Fibroblast of skin of scalp (primary cell): Measurements from ENCODE around the gene VWA5A. TPM values are rescaled to one million over a fixed set of nuclear protein-coding genes. Genes with fewer than 3 reads are reported as not detected.

Source experiments
- DNase-seq: peaks from one replicate; pipeline ENCODE4 v3.0.0-alpha.2; 2013
- polyA plus RNA-seq, 2 experiments: library from polyadenylated mRNA; unstranded; fragments of 120-200 nt; gene quantifications; one replicate each; pipeline ENCODE4 v1.2.1, GENCODE V29; 2013; ENCODE audit not compliant: insufficient read length in 2 of 2

The VWA5A gene, protein sequence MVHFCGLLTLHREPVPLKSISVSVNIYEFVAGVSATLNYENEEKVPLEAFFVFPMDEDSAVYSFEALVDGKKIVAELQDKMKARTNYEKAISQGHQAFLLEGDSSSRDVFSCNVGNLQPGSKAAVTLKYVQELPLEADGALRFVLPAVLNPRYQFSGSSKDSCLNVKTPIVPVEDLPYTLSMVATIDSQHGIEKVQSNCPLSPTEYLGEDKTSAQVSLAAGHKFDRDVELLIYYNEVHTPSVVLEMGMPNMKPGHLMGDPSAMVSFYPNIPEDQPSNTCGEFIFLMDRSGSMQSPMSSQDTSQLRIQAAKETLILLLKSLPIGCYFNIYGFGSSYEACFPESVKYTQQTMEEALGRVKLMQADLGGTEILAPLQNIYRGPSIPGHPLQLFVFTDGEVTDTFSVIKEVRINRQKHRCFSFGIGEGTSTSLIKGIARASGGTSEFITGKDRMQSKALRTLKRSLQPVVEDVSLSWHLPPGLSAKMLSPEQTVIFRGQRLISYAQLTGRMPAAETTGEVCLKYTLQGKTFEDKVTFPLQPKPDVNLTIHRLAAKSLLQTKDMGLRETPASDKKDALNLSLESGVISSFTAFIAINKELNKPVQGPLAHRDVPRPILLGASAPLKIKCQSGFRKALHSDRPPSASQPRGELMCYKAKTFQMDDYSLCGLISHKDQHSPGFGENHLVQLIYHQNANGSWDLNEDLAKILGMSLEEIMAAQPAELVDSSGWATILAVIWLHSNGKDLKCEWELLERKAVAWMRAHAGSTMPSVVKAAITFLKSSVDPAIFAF
- polyA plus RNA-seq (2013, experiment 1 of 2; ENCODE audit: insufficient read length): 4.3 TPM
- polyA plus RNA-seq (2013, experiment 2 of 2; ENCODE audit: insufficient read length): 7.5 TPM

DNA sequence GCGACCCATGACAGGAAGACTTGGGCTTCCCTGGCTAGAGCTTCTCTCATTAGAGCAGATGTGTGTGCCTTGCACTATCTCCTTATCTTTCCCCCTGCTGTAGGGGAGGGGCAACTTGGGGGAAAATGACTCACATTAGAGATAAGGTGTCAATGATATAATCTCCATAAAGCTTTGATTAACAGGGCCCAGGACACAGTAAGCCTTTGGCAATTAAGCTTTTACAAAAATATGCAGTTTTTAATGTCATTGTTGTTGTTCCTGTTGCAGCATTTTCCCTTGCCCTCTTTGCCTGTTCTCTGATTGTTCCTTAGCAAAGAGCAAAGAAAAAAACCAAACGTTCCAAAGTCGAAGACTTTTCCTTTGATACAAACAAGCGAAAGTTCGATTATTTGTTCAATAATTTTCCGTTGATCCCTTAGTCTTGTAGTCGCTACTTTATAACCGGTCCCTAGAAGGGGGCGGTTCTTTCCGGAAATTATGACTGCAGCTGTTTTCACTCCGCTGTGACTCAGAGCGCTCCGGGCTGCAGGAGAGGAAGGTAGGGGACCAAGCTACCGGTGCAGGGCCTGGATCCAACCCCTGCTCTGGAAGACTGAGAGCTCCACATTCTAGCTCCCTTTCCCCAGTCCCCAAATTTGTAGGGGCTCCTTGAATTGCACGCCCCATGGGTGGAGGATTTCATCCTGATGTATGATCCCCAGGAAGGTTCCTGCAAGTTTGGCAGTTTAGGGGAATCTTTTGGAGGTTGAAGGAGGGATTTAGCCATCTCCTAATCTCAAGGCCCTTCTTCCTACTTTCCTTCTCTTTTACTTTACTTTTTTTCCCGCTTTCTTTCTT lies at the start of gene VWA5A:
Gene VWA5A, plus strand, starts transcription at position 509 of the 840 bp plus-strand sequence. CDS start 2,062 bp downstream, outside the sequence.
- peak; percentile 89 for DNase-seq

- DNase-seq: no peak
These were observed 46.6 kb upstream of the VWA5A start for GRCh38 chr11:124068601-124069110.

DNA sequence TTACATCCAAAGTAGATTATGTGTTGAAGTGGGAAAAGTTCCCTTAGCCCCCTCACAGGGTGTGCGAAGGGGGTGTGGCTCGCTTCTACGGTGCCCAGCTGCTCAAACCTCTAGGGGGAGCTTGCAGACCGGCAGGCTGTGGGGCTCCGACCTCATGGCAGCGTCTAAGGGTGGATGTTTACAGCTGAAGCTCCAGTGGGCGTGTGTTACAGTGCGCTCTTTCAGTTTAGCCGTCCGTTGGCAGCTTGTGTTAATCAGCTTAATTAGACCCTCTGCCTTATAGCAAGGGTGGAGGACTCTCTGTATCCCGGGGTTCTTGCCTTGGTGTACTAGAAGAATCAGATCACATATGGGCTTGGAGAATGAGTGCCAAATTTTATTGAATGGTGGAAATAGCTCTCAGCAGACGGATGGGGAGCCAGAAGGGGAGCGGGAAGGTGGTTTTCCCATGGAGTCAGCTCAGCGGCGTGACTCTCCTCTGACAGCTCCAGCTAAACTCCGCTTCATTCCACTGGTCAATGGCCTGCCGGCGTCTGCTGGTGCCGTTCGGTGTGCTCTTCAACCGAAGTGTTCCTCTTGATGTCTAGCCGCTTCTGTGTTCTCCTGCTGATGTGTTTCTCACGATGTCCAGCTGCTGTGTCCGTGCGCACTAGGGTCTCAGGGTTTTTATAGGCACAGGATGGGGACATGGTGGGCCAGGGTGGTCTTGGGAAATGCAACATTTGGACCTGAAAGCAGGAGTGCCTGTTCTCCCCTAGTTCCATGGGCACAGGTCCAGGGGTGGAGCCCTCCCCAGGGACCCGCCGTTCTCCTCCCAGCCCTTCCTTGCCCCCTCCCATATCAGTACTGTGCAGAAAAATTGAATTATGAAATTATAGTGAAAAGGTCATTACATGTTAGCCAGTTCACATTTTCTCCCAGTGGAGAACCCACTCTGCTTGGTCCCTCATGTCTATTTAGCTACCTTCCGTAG lies 45.5 kb upstream of the VWA5A start:
- DNase-seq: peak; percentile 60

GRCh38 chr11:124070915-124071622 lies 44.2 kb upstream of the VWA5A start:
- peak; percentile 70 for DNase-seq

- DNase-seq: no peak
These were observed 43.7 kb upstream of the VWA5A start for GRCh38 chr11:124071623-124071948.

DNA sequence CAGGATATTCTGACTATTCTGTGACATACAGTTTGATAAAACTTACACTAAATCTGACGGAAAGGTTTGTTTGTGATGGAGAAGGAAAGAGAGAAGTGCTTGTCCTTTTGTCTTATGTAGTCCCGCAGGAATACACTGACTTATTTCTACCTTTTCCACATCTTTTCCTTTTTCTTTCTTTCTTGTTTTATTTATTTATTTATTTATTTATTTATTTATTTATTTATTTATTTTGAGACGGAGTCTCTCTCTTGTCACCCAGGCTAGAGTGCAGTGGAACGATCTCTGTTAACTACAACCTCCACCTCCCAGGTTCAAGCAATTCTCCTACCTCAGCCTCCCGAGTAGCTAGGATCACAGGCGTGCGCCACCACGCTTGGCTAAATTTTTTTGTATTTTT lies 43.1 kb upstream of the VWA5A start:
- no peak for DNase-seq

GRCh38 chr11:124074554-124074953 lies 40.7 kb upstream of the VWA5A start:
- no peak for DNase-seq

GRCh38 chr11:124075492-124075840 lies 39.8 kb upstream of the VWA5A start:
- DNase-seq: no peak

- DNase-seq: peak; percentile 26
These were observed 39.2 kb upstream of the VWA5A start for GRCh38 chr11:124075841-124076651.

DNA sequence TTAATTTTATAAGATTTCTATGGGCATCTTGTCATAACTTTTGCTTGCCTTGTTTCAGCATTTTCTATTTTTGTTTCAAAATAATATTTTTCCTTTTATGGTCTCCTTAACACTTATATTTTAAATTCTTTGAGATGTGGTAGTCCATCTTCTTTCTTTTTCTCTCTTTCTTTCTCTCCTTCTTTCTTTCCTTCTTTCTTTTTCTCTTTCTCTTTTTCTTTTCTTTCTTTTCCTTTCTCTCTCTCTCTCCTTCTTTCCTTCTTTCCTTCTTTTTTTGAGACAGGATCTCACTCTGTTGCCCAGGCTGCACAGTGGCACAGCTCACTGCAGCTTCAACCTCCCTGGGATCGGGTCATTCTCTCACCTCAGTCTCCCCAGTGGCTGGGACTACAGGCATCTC lies 38.0 kb upstream of the VWA5A start:
- DNase-seq: no peak

DNA sequence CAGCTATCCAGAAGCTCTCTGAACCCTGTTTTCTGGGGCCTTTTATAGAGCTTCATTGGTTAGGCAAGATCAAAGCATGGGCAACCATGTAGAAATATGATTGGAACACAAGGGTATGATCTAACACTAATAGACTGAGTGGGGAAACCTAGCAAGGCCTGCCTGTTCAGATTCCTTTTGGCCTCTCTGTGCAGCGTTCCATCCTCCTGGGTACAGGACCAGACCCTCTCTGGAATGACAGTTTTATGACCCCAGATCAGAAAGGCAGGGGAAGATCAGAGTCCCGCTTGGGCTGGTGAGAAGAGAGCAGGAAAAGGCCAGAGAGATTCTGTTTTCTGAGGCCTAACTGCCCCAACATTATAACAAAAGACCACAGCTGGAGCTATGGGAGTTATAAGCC lies 36.7 kb upstream of the VWA5A start:
- DNase-seq: no peak

GRCh38 chr11:124079631-124080326 lies 35.5 kb upstream of the VWA5A start:
- no peak for DNase-seq

GRCh38 chr11:124080327-124081001 lies 34.8 kb upstream of the VWA5A start:
- DNase-seq: no peak

DNA sequence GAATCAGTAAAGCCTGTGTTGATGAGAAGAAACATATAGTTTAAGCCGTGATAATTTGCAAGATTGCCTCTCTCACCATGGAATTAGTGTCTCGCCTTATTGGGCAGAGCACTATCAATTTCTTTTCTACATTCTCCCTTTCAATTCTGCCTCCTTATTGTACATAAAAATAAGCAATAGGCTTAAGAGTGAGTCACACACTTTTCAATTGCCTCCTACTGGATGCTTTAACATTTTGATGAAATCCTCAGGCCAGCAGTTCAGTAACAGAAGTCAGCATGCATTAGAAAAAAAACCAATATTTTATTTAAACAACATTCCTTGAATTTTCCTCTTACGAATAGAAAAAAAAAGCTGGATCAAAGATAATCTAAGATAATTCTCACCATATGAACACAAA lies 33.8 kb upstream of the VWA5A start:
- no peak for DNase-seq

- no peak for DNase-seq
These were observed 32.9 kb upstream of the VWA5A start for GRCh38 chr11:124082371-124082770.

- DNase-seq: no peak
These were observed 29.7 kb upstream of the VWA5A start for GRCh38 chr11:124085583-124085982.

- no peak for DNase-seq
These were observed 29.0 kb upstream of the VWA5A start for GRCh38 chr11:124085997-124086846.

DNA sequence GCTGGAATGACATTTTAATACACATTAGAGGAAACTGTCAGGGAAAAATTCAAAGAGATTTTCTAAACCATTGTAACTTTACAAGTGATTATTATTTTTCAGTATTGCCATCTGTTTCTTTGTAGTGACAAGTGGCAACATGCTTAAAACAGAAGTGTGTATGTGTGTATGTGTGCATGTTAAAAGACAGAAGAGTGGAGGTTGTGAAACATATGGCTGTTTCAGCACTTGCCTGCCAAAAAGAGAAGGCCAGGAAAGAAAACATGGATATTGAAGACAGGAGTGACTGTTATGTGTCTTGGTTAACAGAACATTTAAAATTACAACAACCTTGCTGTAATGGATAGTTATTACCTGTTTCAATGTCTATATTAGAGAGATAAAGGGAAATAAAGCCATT lies 24.3 kb upstream of the VWA5A start:
- DNase-seq: no peak
